Measurements from ENCODE around the gene VAX1. TPM values are rescaled to one million over a fixed set of nuclear protein-coding genes. Genes with fewer than 3 reads are reported as not detected.

VAX1 gene
- polyA plus RNA-seq, 2 of the 4 experiments (the other 2 are of a cell fraction), result 0.68 to 0.70 TPM

DNA sequence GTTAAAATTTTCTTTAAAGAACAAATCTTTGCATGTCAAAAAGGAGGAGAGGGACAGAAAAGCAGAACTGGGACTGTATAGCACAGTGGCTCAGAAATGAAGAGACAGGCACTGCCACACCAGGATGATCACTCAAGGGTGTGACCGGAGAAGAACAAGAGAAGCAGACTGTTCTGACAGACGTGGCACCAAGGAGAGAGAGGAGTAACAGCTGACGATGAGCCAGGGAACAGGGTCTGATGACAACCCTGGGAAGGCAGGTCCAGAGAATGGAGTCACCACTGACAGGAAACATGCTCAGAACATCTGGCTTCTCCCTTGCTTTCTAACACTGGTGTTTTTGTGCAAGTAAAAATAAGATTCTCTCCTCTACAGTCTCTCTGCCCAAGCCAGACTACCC lies 14.6 kb upstream of the VAX1 start:
- H3K9me3 ChIP-seq, result no peaks in the 10 kb centered on the region
- H3K4me2 ChIP-seq, result no peak overlapping the region
- FAIRE-seq (no peak), DNase-seq (ENCODE audit: low read depth in 1 of 2, low spot score in 1 of 2) (no peak), ATAC-seq (peak; percentile 37 to 53; a peak in 2 of 6 replicates)
- no peak overlapping the region for H3K27ac ChIP-seq
- TF ChIP-seq NFE2L2 (conservative IDR thresholded peaks at IDR 0.05; ENCODE audit: low read length) (no peak), RARB (CRISPR knock-in tag; IDR thresholded peaks at IDR 0.05) (no peak), PHF8 (IDR thresholded peaks at IDR 0.05; ENCODE audit: borderline replicate concordance, low read depth) (no peak), GATA3 (IDR thresholded peaks at IDR 0.05; ENCODE audit: borderline replicate concordance) (no peak), ZC3H11A (IDR thresholded peaks at IDR 0.05) (no peak), NR3C1 (IDR thresholded peaks at IDR 0.05) (no peak), FOSB (CRISPR knock-in tag; IDR thresholded peaks at IDR 0.05) (no peak), SMC3 (IDR thresholded peaks at IDR 0.05) (no peak), KDM5A (IDR thresholded peaks at IDR 0.05) (no peak), CEBPB (IDR thresholded peaks at IDR 0.05) (no peak), CBX2 (IDR thresholded peaks at IDR 0.05; ENCODE audit: borderline replicate concordance, low read depth) (no peak), CHD2 (IDR thresholded peaks at IDR 0.05; ENCODE audit: low read length, partially characterized antibody) (no peak), EHF (CRISPR knock-in tag; IDR thresholded peaks at IDR 0.05) (no peak), RFX5 (IDR thresholded peaks at IDR 0.05) (no peak), TFCP2L1 (CRISPR knock-in tag; IDR thresholded peaks at IDR 0.05) (no peak), ZNF302 (CRISPR knock-in tag; IDR thresholded peaks at IDR 0.05) (no peak)
- TF ChIP-seq, protein P1, sequence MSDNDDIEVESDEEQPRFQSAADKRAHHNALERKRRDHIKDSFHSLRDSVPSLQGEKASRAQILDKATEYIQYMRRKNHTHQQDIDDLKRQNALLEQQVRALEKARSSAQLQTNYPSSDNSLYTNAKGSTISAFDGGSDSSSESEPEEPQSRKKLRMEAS (IDR thresholded peaks at IDR 0.05), result no peak
- TF ChIP-seq, protein P2, sequence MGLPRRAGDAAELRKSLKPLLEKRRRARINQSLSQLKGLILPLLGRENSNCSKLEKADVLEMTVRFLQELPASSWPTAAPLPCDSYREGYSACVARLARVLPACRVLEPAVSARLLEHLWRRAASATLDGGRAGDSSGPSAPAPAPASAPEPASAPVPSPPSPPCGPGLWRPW (IDR thresholded peaks at IDR 0.05), result no peak
- H3K4me3 ChIP-seq, result no peak overlapping the region
- 52% methylated on average over 3 of the region's 3 CpGs for whole genome bisulfite sequencing (ENCODE audit: missing lambda C conversion rate)
- CTCF ChIA-PET, result interaction anchor here (2.2 to 3.1 kb wide), 3 partner anchors 13 to 365 kb away, joined by 7 to 11 read pairs (median 11); no protein-coding TSS in a partner anchor
- POLR2A ChIA-PET, result no interaction called here
- no peaks in the 10 kb centered on the region for H3K4me1 ChIP-seq

DNA sequence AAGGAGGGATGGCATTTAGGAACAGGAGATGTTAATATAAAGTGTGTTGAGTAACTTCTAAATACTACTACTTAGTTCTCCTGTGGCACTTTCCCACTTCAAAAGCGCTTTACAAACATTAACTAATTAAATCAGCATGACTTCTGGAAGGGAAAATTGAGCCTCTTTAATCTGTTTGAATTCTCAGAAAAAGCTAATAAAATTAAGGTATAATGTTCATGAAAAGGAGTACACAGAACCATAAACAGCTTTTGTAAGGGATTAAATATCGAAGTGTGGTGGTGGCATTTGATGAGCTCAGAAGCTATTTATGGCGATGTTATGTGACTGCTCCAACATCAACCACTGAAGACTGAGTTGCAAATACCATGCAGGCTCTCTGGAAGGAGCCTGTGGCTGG lies 10.2 kb upstream of the VAX1 start:
- ATAC-seq, result no peak
- TF ChIP-seq HEYL (CRISPR knock-in tag; IDR thresholded peaks at IDR 0.05), result no peak
- TF ChIP-seq, protein P3, sequence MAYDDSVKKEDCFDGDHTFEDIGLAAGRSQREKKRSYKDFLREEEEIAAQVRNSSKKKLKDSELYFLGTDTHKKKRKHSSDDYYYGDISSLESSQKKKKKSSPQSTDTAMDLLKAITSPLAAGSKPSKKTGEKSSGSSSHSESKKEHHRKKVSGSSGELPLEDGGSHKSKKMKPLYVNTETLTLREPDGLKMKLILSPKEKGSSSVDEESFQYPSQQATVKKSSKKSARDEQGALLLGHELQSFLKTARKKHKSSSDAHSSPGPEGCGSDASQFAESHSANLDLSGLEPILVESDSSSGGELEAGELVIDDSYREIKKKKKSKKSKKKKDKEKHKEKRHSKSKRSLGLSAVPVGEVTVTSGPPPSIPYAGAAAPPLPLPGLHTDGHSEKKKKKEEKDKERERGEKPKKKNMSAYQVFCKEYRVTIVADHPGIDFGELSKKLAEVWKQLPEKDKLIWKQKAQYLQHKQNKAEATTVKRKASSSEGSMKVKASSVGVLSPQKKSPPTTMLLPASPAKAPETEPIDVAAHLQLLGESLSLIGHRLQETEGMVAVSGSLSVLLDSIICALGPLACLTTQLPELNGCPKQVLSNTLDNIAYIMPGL (CRISPR knock-in tag; IDR thresholded peaks at IDR 0.05; ENCODE audit: borderline replicate concordance), result no peak
- TF ChIP-seq KDM5A (IDR thresholded peaks at IDR 0.05), result no peak
- TF ChIP-seq MYC (IDR thresholded peaks at IDR 0.05; ENCODE audit: borderline replicate concordance, low read length), result no peak
- TF ChIP-seq SMC3 (IDR thresholded peaks at IDR 0.05), result no peak
- TF ChIP-seq, protein P4, sequence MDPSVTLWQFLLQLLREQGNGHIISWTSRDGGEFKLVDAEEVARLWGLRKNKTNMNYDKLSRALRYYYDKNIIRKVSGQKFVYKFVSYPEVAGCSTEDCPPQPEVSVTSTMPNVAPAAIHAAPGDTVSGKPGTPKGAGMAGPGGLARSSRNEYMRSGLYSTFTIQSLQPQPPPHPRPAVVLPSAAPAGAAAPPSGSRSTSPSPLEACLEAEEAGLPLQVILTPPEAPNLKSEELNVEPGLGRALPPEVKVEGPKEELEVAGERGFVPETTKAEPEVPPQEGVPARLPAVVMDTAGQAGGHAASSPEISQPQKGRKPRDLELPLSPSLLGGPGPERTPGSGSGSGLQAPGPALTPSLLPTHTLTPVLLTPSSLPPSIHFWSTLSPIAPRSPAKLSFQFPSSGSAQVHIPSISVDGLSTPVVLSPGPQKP (IDR thresholded peaks at IDR 0.05; ENCODE audit: low read depth, low read length), result no peak
- TF ChIP-seq GATA3 (IDR thresholded peaks at IDR 0.05; ENCODE audit: borderline replicate concordance), result no peak
- TF ChIP-seq FOXS1 (CRISPR knock-in tag; IDR thresholded peaks at IDR 0.05), result no peak
- TF ChIP-seq, protein P5, sequence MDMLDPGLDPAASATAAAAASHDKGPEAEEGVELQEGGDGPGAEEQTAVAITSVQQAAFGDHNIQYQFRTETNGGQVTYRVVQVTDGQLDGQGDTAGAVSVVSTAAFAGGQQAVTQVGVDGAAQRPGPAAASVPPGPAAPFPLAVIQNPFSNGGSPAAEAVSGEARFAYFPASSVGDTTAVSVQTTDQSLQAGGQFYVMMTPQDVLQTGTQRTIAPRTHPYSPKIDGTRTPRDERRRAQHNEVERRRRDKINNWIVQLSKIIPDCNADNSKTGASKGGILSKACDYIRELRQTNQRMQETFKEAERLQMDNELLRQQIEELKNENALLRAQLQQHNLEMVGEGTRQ (IDR thresholded peaks at IDR 0.05), result no peak
- TF ChIP-seq JUN (IDR thresholded peaks at IDR 0.05), result no peak
- no peak for TF ChIP-seq RCOR1 (IDR thresholded peaks at IDR 0.05; ENCODE audit: low read depth, low read length)
- TF ChIP-seq BHLHE40 (IDR thresholded peaks at IDR 0.05; ENCODE audit: low read depth, low read length), result no peak
- no peak for TF ChIP-seq SREBF2 (IDR thresholded peaks at IDR 0.05)
- TF ChIP-seq, protein P2 (IDR thresholded peaks at IDR 0.05), result no peak
- no peak for TF ChIP-seq RNF2 (IDR thresholded peaks at IDR 0.05; ENCODE audit: borderline replicate concordance, low read depth)
- no peak for TF ChIP-seq CBX2 (IDR thresholded peaks at IDR 0.05; ENCODE audit: borderline replicate concordance, low read depth)
- TF ChIP-seq FOSL2 (IDR thresholded peaks at IDR 0.05), result no peak
- no peak for TF ChIP-seq FOSL2 (CRISPR knock-in tag; IDR thresholded peaks at IDR 0.05)
- no peak for TF ChIP-seq FOSB (CRISPR knock-in tag; IDR thresholded peaks at IDR 0.05)
- no peak for TF ChIP-seq RFX5 (IDR thresholded peaks at IDR 0.05)
- TF ChIP-seq POLR2AphosphoS2 (conservative IDR thresholded peaks at IDR 0.05; ENCODE audit: low read length), result no peak
- Histone ChIP-seq H3K9me3 (peaks cover 25% of the 10 kb centered on the region), H3K4me1 (no peaks in the 10 kb centered on the region), H3K4me2 (no peak overlapping the region), H3K27ac (no peak overlapping the region), H3K4me3 (no peak overlapping the region)
- 26% methylated on average over 3 of the region's 3 CpGs for WGBS (ENCODE audit: missing lambda C conversion rate)
- DNase-seq (ENCODE audit: low read depth in 1 of 2, low spot score in 1 of 2), result no peak
- POLR2A ChIA-PET, result no interaction called here
- CTCF ChIA-PET, result interaction anchor here (0.7 to 3.3 kb wide), 7 partner anchors 8 to 480 kb away, joined by 3 to 12 read pairs (median 4); no protein-coding TSS in a partner anchor
- FAIRE-seq, result no peak
